K562 treated with DMSO at 1 percent for 4 hours (cell line): ENCODE results near the gene AP2B1. TPM values are rescaled to one million over a fixed set of nuclear protein-coding genes. Genes with fewer than 3 reads are reported as not detected.

Experiments
- total RNA-seq: library from RNA; unstranded; fragments of 300-600 nt; gene quantifications from 2 replicates; pipeline ENCODE4 v1.2.3, GENCODE V29; 2022; ENCODE audit not compliant: insufficient read depth

AP2B1 gene
- 86.3 and 94.1 TPM in 2 replicates for total RNA-seq

GRCh38 chr17:35587074-35587961 lies at the start of gene AP2B1:
AP2B1 (plus strand) TSS chr17:35587322; CDS start chr17:35594031, 6,709 bp downstream.

GRCh38 chr17:35537601-35538141 lies 49.5 kb upstream of the AP2B1 start, which contains the start of gene SLFN12L:
SLFN12L (minus strand) TSS chr17:35537678; CDS start chr17:35522364, 15,314 bp downstream.

GRCh38 chr17:35560703-35561102 lies 26.4 kb upstream of the AP2B1 start, which contains the start of gene SLFN14:
SLFN14 (minus strand) TSS chr17:35560819; CDS start chr17:35558062, 2,757 bp downstream.

GRCh38 chr17:35578197-35578928 lies 8.8 kb upstream of the AP2B1 start, which contains the start of gene PEX12:
PEX12 (minus strand) TSS chr17:35578571; CDS start chr17:35578021, 550 bp downstream.

GRCh38 chr17:35731239-35731916 lies 144.3 kb downstream of the AP2B1 start, which contains the start of gene RASL10B:
RASL10B (plus strand) TSS chr17:35731639; CDS start chr17:35735185, 3,546 bp downstream.

GRCh38 chr17:35752945-35753764 lies 166.0 kb downstream of the AP2B1 start, which contains the start of gene GAS2L2:
GAS2L2 (minus strand) TSS chr17:35753239; CDS start chr17:35752850, 389 bp downstream.

GRCh38 chr17:35760587-35760986 lies 173.5 kb downstream of the AP2B1 start, which contains the start of gene C17orf50:
C17orf50 (plus strand) TSS chr17:35760887; CDS start chr17:35760942, 55 bp downstream.

Other genes with a start within 250 kb of the AP2B1 start
- not detected in 2 replicates for gene SLFN11, start 213.7 kb upstream of the AP2B1 start, total RNA-seq
- gene SLFN12, start 154.8 kb upstream of the AP2B1 start, total RNA-seq, result not detected in 2 replicates
- gene SLFN13, start 138.6 kb upstream of the AP2B1 start, total RNA-seq, result 0.27 and 0.38 TPM in 2 replicates
- not detected in 2 replicates for gene SLFN12L, start 49.6 kb upstream of the AP2B1 start, total RNA-seq
- 1.1 and 1.3 TPM in 2 replicates for gene SLFN14, start 26.5 kb upstream of the AP2B1 start, total RNA-seq
- gene PEX12, start 8.8 kb upstream of the AP2B1 start, total RNA-seq, result 6.2 and 8.6 TPM in 2 replicates
- 0.18 TPM in 1 of 2 replicates, not detected in the other for gene RASL10B, start 144.3 kb downstream of the AP2B1 start, total RNA-seq
- gene GAS2L2, start 165.9 kb downstream of the AP2B1 start, total RNA-seq, result not detected in 2 replicates
- not detected in 2 replicates for gene C17orf50, start 173.6 kb downstream of the AP2B1 start, total RNA-seq
- gene MMP28, start 208.3 kb downstream of the AP2B1 start, total RNA-seq, result not detected in 2 replicates
- 163 and 198 TPM in 2 replicates for gene TAF15, start 222.2 kb downstream of the AP2B1 start, total RNA-seq